Fibroblast of villous mesenchyme (primary cell): ENCODE measurements around the gene SMIM15. TPM values are rescaled to one million over a fixed set of nuclear protein-coding genes. Genes with fewer than 3 reads are reported as not detected.
"Not testable (repeated sequence)": the region's sequence is repeated elsewhere in the genome, so short reads cannot be mapped to it uniquely, and the experiment has no call there.

Experiments
- DNase-seq: peaks from one replicate; pipeline ENCODE4 v3.0.0-alpha.2; 2010; ENCODE audit warnings: low read depth
- H3K4me3 ChIP-seq: 2 replicates; pipeline ENCODE4 v1.5.1; 2011; ENCODE audit warnings: low read depth, mild to moderate bottlenecking, low read length
- total RNA-seq: library from RNA; depleted of rRNA; stranded (reverse); fragments of >200 nt; gene quantifications from 2 replicates; pipeline ENCODE4 v1.2.3, GENCODE V29; 2012
- TF ChIP-seq, protein P1 (sequence below): IDR thresholded peaks from 2 replicates; pipeline ENCODE4 v1.5.1; 2012; ENCODE audit warnings: low read depth, mild to moderate bottlenecking, low read length; ENCODE audit not compliant: insufficient read depth

SMIM15 gene, protein sequence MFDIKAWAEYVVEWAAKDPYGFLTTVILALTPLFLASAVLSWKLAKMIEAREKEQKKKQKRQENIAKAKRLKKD
- 38.0 and 39.3 TPM in 2 replicates for total RNA-seq

DNA sequence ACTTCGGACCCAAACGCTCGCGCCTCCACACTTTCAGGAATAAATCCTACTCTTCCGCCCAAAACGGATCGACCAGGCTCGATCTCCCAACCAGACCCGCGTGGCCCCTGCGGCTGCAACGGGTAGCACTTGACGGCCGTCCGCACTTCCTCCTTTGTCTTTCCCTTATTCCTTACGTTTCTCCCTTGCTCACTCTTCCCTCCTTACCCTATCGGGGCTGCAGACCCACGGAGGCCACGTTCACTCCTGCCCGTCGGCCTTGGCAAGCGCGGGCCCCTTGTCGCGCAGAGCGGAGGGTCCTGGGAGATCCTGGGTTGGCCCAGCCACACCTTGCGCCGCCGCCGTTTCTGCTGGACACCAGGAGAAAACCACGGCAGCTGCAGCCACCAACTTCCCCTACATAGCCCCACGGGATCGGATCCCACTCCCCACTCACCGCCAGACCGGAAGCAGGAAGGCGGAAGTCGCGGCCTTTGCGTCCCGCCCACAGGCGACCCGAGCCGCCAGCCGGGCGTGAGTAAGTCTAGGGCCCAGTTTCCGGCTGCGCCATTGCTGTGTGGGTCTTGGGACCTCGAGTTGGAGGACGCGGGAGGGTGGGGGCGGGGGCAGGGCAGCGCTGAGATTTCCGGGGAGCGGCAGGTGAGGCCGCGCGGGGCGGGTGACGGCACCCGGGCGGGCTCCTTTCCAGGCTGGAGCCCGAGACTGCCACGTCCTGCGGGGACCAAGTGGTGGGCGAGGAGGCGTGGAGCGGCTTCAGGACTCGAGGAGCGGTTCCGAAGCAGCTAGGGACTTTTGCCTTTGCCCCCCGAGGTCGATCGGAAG is at the start of gene SMIM15:
SMIM15 (minus strand) TSS at position 459 of the 822 bp plus-strand sequence. CDS start 2,297 bp downstream, outside the sequence.
- TF ChIP-seq, protein P1, sequence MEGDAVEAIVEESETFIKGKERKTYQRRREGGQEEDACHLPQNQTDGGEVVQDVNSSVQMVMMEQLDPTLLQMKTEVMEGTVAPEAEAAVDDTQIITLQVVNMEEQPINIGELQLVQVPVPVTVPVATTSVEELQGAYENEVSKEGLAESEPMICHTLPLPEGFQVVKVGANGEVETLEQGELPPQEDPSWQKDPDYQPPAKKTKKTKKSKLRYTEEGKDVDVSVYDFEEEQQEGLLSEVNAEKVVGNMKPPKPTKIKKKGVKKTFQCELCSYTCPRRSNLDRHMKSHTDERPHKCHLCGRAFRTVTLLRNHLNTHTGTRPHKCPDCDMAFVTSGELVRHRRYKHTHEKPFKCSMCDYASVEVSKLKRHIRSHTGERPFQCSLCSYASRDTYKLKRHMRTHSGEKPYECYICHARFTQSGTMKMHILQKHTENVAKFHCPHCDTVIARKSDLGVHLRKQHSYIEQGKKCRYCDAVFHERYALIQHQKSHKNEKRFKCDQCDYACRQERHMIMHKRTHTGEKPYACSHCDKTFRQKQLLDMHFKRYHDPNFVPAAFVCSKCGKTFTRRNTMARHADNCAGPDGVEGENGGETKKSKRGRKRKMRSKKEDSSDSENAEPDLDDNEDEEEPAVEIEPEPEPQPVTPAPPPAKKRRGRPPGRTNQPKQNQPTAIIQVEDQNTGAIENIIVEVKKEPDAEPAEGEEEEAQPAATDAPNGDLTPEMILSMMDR = peak; percentile 2
- peak; percentile 93 for DNase-seq
- peak within 1 kb of the TSS; percentile 84 for H3K4me3 ChIP-seq

DNA sequence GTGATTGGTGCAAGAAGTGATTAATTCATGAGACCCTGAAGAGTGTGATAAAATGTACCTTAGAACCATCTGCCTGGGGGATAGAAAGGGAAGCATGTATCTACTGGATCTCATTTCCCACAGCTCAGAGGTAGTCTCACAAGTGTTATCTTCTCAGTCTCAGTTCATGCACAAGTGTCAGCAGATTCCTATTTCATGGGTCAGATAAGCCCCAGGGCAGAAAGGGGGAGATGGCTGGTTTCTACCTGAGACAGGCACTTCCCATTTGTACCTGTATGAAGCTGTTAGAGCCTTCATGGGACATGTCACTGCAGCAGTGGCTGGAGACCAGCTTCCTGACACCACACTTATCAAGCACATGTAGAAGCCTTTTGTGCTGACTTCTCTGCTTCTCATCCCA is 45.6 kb upstream of the SMIM15 start:
- TF ChIP-seq, protein P1 = no peak
- no peak overlapping the region for H3K4me3 ChIP-seq
- no peak for DNase-seq

DNA sequence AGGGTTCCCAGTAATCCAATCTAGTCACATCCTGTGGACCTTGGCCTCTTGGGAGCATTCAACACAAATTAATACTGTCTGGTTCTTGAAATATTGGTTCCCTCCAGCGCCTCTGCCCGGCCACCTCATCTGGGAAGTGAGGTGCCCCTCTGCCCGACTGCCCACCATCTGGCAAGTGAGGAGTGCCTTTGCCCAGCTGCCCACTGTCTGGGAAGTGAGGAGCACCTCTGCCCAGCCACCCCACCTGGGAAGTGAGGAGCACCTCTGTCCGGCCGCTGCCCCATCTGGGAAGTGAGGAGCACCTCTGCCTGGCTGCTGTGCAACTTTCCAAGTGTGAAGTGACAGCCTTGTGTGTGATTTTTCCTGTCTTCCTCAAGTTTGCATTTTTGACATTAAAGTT is 42.7 kb upstream of the SMIM15 start:
- TF ChIP-seq, protein P1 = no peak
- no peak for DNase-seq
- no peak overlapping the region for H3K4me3 ChIP-seq

DNA sequence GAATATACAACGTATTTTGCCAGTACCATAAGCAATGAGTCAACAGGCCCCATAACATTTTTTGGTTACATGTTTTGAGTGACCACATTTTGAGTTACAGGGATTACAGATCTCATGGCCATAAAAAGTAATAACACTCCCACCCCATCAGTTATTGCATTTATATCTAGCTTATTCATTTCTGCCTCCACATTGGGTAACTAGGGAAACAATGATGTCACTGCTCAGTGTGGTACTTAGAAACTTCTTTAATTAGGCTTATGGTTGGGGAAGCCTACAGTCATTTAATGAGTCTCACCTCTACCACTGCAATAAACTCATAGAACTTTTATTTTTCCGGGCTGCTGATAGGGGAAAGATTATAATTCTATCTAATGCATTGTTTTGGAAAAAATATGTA is 39.9 kb upstream of the SMIM15 start:
- TF ChIP-seq, protein P1 = no peak
- peak; percentile 61 for DNase-seq
- no peak overlapping the region for H3K4me3 ChIP-seq

DNA sequence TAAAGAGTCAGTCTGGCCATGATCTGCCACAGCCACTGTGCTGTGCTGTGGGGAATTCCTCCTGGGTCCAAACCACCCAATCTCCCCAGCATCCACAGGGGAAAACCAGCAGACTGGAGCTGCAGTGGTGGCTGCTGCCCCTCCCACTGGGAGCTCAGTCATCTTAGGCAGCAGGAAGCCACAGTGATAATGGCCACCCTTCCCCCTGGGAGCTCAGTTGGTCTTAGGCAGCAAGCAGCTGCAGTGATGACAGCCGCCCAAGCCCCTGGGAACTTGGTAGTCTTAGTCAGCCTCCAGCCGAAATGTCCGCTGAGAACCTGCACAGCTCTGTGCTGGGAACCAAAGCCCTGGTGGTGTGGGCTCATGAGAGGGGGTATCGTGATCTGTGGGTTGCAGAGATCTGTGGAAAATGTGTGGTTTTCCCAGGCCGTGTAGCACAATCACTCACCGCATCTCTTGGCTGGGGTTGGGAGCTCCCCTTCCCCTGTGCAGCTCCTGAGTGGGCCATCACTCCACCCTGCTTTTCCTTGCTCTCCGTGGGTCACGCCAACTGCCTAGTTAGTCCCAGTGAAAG is 38.4 kb upstream of the SMIM15 start:
- DNase-seq = no peak
- TF ChIP-seq, protein P1 = no peak

DNA sequence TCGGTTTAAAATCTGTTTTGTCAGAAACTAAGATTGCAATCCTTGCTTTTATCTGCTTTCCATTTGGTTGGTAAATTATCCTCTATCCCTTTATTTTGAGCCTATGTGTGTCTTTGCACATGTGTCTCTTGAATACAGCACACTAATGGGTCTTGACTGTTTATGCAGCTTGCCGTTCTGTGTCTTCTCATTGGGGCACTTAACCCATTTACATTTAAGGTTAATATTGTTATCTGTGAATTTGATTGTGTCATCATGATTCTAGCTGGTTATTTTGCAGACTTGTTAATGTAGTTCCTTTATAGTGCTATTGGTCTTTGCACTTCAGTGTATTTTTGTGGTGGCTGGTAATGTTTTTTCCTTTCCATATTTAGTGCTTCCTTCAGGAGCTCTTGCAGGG is 36.3 kb upstream of the SMIM15 start:
- H3K4me3 ChIP-seq = no peak overlapping the region
- TF ChIP-seq, protein P1 = no peak
- DNase-seq = no peak

More for the DNA sequence above, 38.4 kb upstream of the SMIM15 start:
- no peak overlapping the region for H3K4me3 ChIP-seq

DNA sequence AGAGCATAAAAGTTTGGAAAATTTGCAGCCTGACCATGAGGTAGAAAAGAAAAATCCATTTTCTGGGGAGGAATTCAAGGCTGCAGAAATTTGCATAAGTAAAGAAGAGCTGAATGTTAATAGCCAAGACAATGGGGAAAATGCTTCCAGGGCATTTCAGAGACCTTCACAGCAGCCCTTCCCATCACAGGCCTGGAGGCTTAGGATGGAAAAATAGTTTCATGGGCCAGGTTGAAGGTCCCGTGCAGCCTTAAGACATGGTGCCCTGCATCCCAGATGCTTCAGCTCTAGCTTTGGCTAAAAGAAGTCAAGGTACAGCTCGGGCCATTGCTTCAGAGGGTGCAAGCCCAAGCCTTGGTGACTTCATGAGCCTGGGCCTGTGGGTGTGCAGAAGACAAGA is 25.6 kb upstream of the SMIM15 start:
- not testable (repeated sequence) for DNase-seq, H3K4me3 ChIP-seq

DNA sequence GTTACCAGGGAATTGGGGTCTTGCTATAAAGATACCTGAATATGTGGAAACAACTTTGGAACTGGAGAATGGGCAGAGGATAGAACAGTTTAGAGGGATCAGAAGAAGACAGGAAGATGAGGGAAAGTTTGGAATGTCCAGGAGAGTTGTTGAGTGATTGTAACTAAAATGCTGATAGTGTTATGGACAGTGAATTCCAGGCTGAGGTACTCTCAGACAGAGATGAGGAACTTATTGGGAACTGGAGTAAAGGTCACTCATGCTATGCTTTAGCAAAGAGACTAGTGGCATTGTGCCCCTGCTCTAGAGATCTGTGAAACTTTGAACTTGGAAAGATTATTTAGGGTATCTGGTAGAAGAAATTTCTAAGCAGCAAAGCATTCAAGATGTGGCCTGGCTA is 25.1 kb upstream of the SMIM15 start:
- not testable (repeated sequence) for DNase-seq, H3K4me3 ChIP-seq
